Measurements from ENCODE around the gene GABRP.

DNA sequence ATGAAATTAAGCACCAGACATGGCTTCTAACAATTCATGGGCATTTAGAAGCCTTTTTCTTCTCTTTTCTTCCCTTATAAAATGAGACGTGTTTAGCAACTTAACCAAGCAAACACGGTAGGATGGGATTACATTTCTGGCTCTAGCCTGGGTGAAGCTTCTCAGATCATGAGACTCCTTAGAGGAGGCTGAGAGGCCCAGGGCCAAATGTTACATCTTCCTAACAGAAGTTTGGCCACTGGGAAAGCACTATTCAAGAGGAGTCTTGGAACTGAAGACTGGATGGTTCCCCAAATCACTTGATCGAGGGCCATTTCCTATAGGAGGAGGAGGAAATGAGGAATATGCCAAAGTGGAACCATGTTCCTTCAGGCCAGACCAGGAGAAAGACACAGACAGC lies 1.9 kb downstream of the GABRP start:
- TF ChIP-seq, protein P1, sequence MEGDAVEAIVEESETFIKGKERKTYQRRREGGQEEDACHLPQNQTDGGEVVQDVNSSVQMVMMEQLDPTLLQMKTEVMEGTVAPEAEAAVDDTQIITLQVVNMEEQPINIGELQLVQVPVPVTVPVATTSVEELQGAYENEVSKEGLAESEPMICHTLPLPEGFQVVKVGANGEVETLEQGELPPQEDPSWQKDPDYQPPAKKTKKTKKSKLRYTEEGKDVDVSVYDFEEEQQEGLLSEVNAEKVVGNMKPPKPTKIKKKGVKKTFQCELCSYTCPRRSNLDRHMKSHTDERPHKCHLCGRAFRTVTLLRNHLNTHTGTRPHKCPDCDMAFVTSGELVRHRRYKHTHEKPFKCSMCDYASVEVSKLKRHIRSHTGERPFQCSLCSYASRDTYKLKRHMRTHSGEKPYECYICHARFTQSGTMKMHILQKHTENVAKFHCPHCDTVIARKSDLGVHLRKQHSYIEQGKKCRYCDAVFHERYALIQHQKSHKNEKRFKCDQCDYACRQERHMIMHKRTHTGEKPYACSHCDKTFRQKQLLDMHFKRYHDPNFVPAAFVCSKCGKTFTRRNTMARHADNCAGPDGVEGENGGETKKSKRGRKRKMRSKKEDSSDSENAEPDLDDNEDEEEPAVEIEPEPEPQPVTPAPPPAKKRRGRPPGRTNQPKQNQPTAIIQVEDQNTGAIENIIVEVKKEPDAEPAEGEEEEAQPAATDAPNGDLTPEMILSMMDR (IDR thresholded peaks at IDR 0.05) = no peak
- TF ChIP-seq POLR2A (IDR thresholded peaks at IDR 0.05) = no peak
